HG03175 (cell line): Measurements from ENCODE around the gene DOCK1.

Source experiments
- ATAC-seq: cut with Tn5 transposase; IDR thresholded peaks from one replicate; pipeline ENCODE4 v1.9.1; 2021; ENCODE audit warnings: mild to moderate bottlenecking, moderate library complexity; ENCODE audit not compliant: unreplicated experiment

Gene DOCK1

GRCh38 chr10:127441350-127442219 is 536.4 kb downstream of the DOCK1 start:
- no peak for ATAC-seq

GRCh38 chr10:127442220-127442525 is 536.9 kb downstream of the DOCK1 start:
- ATAC-seq: no peak

DNA sequence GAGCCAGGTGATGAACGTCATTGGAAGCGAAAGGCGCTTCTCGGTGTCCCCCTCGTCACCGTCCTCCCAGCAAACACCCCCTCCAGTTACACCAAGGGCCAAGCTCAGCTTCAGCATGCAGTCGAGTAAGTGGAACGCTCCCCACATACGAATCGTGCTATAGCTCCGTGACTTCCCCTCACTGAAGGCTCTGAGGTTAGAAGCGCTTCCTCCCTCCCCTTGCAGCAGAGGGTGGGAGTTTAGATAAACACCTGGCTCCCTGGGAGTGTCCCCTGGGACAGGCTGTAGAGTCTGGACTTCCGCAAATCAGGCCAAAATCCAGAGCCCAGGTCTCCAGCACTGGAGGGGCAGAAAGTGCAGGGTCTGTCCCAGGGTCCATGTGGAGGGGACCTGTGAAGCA is 538.9 kb downstream of the DOCK1 start:
- ATAC-seq: no peak

DNA sequence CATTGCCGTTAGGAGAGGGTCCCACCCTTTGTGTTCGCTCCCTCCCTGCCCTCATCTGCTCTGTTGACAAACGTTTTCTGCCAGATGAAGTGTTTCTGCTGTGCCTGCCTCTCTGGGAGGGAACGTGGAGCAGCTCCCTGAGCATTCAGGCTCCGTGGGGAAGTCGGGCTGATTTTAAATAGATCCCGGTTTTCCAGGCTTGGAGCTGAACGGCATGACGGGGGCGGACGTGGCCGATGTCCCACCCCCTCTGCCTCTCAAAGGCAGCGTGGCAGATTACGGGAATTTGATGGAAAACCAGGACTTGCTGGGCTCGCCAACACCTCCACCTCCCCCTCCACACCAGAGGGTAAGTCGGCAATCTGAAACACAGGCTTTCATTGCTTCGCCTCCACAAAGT is 542.0 kb downstream of the DOCK1 start:
- ATAC-seq: no peak

GRCh38 chr10:127449490-127449889 is 544.3 kb downstream of the DOCK1 start:
- ATAC-seq: no peak

GRCh38 chr10:127450644-127451043 is 545.4 kb downstream of the DOCK1 start:
- ATAC-seq: no peak

- ATAC-seq: no peak
These were observed 546.4 kb downstream of the DOCK1 start for GRCh38 chr10:127451628-127452027.

GRCh38 chr10:127452568-127452967 is 547.3 kb downstream of the DOCK1 start:
- ATAC-seq: no peak

GRCh38 chr10:127453706-127454105 is 548.5 kb downstream of the DOCK1 start:
- ATAC-seq: no peak

GRCh38 chr10:127456122-127456521 is 550.9 kb downstream of the DOCK1 start:
- ATAC-seq: no peak

- ATAC-seq: no peak
These were observed 553.0 kb downstream of the DOCK1 start for GRCh38 chr10:127458016-127458810.

GRCh38 chr10:127458829-127459228 is 553.6 kb downstream of the DOCK1 start:
- no peak for ATAC-seq

- no peak for ATAC-seq
These were observed 554.7 kb downstream of the DOCK1 start for GRCh38 chr10:127459918-127460317.

DNA sequence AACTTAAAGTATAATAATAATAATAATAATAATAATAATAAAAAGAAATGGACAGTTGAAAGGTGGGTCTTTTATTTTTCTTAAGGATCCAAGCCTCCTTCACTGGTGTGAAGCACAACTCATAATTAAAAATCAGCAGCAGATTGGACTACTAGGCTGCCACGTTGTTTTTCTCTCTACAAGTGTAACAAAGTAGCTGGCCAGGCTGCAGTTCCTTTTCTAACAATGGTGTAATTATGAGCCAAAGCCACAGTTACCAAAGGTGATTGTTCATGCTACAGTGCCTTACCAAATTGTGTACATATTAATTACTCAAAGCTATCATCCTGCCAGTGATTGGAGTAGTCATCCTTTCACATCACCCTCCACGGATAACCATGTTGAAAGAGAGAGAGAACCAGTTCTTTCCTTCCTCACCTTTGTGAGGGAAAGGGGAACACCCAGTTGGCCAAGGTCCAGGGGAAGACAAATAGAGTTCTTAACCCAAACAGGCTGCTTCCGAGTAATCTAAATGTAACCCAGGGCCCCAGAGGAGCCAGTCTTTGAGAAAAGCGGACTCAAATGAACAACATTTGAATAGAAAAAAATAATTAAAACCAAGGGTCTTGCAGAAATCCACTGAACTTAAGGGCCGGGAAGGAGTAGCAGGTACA is 557.5 kb downstream of the DOCK1 start:
- ATAC-seq: no peak

- no peak for ATAC-seq
These were observed 558.3 kb downstream of the DOCK1 start for GRCh38 chr10:127463548-127463947.

- ATAC-seq: no peak
These were observed 559.3 kb downstream of the DOCK1 start for GRCh38 chr10:127464561-127464960.

DNA sequence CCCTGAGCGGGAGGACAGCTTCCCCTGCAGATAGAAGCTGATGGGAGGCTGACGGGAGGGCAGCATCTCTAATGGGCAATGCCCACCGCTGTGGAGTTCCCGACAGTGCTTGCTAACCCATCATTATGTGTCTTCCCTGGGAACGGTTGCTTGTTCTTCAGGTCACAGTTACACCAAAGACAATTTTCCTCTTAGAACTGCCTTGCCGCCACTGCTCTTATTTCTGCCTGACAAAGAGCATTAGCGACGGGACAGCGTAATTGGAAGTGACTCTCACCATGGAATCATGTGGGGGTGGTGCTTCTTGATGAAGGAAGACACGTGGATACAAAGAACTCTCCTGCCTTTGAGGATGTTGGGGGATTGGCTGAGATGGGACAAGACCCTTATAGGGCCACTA is 562.6 kb downstream of the DOCK1 start:
- no peak for ATAC-seq

GRCh38 chr10:127468632-127469031 is 563.4 kb downstream of the DOCK1 start:
- no peak for ATAC-seq

GRCh38 chr10:127470911-127471310 is 565.7 kb downstream of the DOCK1 start:
- ATAC-seq: no peak

GRCh38 chr10:127472976-127473375 is 567.7 kb downstream of the DOCK1 start:
- ATAC-seq: no peak

DNA sequence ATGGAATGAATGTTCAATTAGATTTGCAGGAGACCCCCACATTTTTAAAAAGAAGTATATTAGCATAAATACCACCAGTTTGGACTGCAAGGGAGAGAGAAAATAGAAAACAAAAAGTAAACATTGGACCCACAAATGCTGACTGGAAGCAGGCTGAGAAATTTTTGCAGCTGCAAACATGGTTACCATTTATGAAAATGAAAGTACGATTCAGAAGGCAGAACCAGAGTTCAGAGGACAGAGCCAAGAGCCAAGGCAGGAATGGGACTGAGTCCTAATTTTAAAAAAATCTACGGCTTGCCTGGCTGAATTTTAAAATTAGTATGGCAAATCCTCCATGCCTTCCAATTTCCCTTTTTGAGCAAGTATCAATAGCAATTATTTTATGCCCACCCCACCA is 569.3 kb downstream of the DOCK1 start:
- ATAC-seq: no peak
